PC-9 (cell line): ENCODE data around the gene C2orf42.

Source experiments
- CTCF ChIP-seq: fragments of 200-600 bp; sonication (generic); conservative IDR thresholded peaks from 2 replicates; pipeline ENCODE4 v1.6.1; 2017; ENCODE audit warnings: mixed run types, antibody characterized with exemption, mild to moderate bottlenecking, moderate library complexity
- EZH2 ChIP-seq: fragments of 200-600 bp; sonication (generic); IDR thresholded peaks from 2 replicates; pipeline ENCODE4 v1.8.0; 2017; ENCODE audit warnings: antibody characterized with exemption, low read depth

- TF ChIP-seq CTCF, result no peak
- no peak for TF ChIP-seq EZH2
These were observed 57.7 kb downstream of the C2orf42 start for GRCh38 chr2:70133127-70133452.
